PC-9 (cell line): Measurements from ENCODE around the gene LAMB4. TPM values are rescaled to one million over a fixed set of nuclear protein-coding genes. Genes with fewer than 3 reads are reported as not detected.

Experiments
- BruUV-seq: library from RNA; stranded (reverse); fragments of 400-500 nt; replicated peaks from 2 replicates; lab custom pipeline; 2021; lab: Mats Ljungman, UMichigan
- CTCF ChIA-PET: fragments of 300-600 bp; sonication (Branson Sonifier 250); formaldehyde crosslinking; loops from one replicate; lab custom pipeline; 2022; ENCODE audit warnings: antibody characterized with exemption; lab: Charles Lee
- POLR2A ChIA-PET: fragments of 300-600 bp; sonication (Branson Sonifier 250); formaldehyde crosslinking; loops from one replicate; lab custom pipeline; 2022; ENCODE audit warnings: antibody characterized with exemption; ENCODE audit not compliant: unreplicated experiment; lab: Charles Lee
- DNase-seq, 2 experiments: peaks; one replicate each; pipeline versions ENCODE4 v3.0.0 to v3.0.0-alpha.2; 2015 to 2022; ENCODE audit warnings: mixed read lengths in 1 of 2
- H2AFZ ChIP-seq: fragments of 200-600 bp; sonication (generic); 2 replicates; pipeline ENCODE4 v1.8.1; 2017; ENCODE audit warnings: antibody characterized with exemption
- H3F3A ChIP-seq: fragments of 200-600 bp; sonication (generic); 2 replicates; pipeline ENCODE4 v1.8.1; 2017; ENCODE audit warnings: antibody characterized with exemption, mild to moderate bottlenecking, low read depth; ENCODE audit not compliant: insufficient read depth
- H3K27ac ChIP-seq: fragments of 200-600 bp; sonication (generic); 2 replicates; pipeline ENCODE4 v1.6.1; 2016; ENCODE audit warnings: mixed run types
- H3K27me3 ChIP-seq: fragments of 200-600 bp; sonication (generic); 2 replicates; pipeline ENCODE4 v1.6.1; 2016; ENCODE audit warnings: low read depth, mixed run types; ENCODE audit not compliant: insufficient read depth
- H3K36me3 ChIP-seq: fragments of 200-600 bp; sonication (generic); 2 replicates; pipeline ENCODE4 v1.6.1; 2016; ENCODE audit warnings: low read depth, mixed run types
- H3K4me1 ChIP-seq: fragments of 200-600 bp; sonication (generic); replicated peaks from 2 replicates; pipeline ENCODE4 v1.6.1; 2016; ENCODE audit warnings: mixed run types; ENCODE audit not compliant: insufficient read depth
- H3K4me2 ChIP-seq: fragments of 200-600 bp; sonication (generic); 2 replicates; pipeline ENCODE4 v1.6.1; 2017; ENCODE audit warnings: mixed run types
- H3K4me3 ChIP-seq: fragments of 200-600 bp; sonication (generic); 2 replicates; pipeline ENCODE4 v1.6.1; 2016; ENCODE audit warnings: mixed run types
- H3K79me2 ChIP-seq: fragments of 200-600 bp; sonication (generic); 2 replicates; pipeline ENCODE4 v1.6.1; 2017; ENCODE audit warnings: low read depth, mixed run types
- H3K9me2 ChIP-seq: fragments of 200-600 bp; sonication (generic); 2 replicates; pipeline ENCODE4 v1.8.1; 2017; ENCODE audit warnings: mild to moderate bottlenecking; ENCODE audit not compliant: insufficient read depth
- H3K9me3 ChIP-seq: fragments of 200-600 bp; sonication (generic); 2 replicates; pipeline ENCODE4 v1.8.1; 2016; ENCODE audit warnings: low read depth; ENCODE audit not compliant: insufficient read depth
- H4K20me1 ChIP-seq: fragments of 200-600 bp; sonication (generic); 2 replicates; pipeline ENCODE4 v1.8.1; 2017; ENCODE audit not compliant: insufficient read depth
- CTCF ChIP-seq: fragments of 200-600 bp; sonication (generic); conservative IDR thresholded peaks from 2 replicates; pipeline ENCODE4 v1.6.1; 2017; ENCODE audit warnings: mixed run types, antibody characterized with exemption, mild to moderate bottlenecking, moderate library complexity
- EZH2 ChIP-seq: fragments of 200-600 bp; sonication (generic); IDR thresholded peaks from 2 replicates; pipeline ENCODE4 v1.8.0; 2017; ENCODE audit warnings: antibody characterized with exemption, low read depth
- intact Hi-C: fragments of 100-400 bp; cut with micrococcal nuclease; formaldehyde crosslinking; loops from one replicate; pipeline ENCODE4 v1.10.0; 2022; ENCODE audit not compliant: unreplicated experiment
- total RNA-seq: library from RNA; stranded (reverse); gene quantifications from 2 replicates; pipeline ENCODE4 v1.2.3, GENCODE V29; 2021

The LAMB4 gene
- total RNA-seq, 1 experiment from 2014 or later, result 0.83 TPM

GRCh38 chr7:108104324-108104723 lies 25.8 kb downstream of the LAMB4 start:
- H3K4me1 ChIP-seq, result peaks cover 26% of the 10 kb centered on the region
- no peak for DNase-seq
- no peak overlapping the region for H3K4me2 ChIP-seq
- no peak overlapping the region for H2AFZ ChIP-seq
- POLR2A ChIA-PET, result no interaction called here
- H4K20me1 ChIP-seq, result no peaks in the 10 kb centered on the region
- TF ChIP-seq CTCF (no peak), EZH2 (no peak)
- CTCF ChIA-PET, result no interaction called here
- H3K4me3 ChIP-seq, result no peak overlapping the region
- no peaks in the 10 kb centered on the region for H3K9me2 ChIP-seq
- H3K27me3 ChIP-seq, result no peaks in the 10 kb centered on the region
- no peak overlapping the region for H3K27ac ChIP-seq
- H3F3A ChIP-seq, result peaks cover 1% of the 10 kb centered on the region; the same call in 1 of the 2 replicates
- H3K9me3 ChIP-seq, result no peaks in the 10 kb centered on the region
- H3K36me3 ChIP-seq, result no peaks in the 10 kb centered on the region
- intact Hi-C loops, result no loop called here
- no peaks in the 10 kb centered on the region for H3K79me2 ChIP-seq
- BruUV-seq, result no TSS peak

GRCh38 chr7:108103558-108104298 lies 26.4 kb downstream of the LAMB4 start:
- Histone ChIP-seq H3K4me1 (peaks cover 32% of the 10 kb centered on the region), H3K36me3 (no peaks in the 10 kb centered on the region), H3K27me3 (no peaks in the 10 kb centered on the region), H3K9me3 (no peaks in the 10 kb centered on the region), H3F3A (peaks cover 7% of the 10 kb centered on the region; the same call in 1 of the 2 replicates), H3K79me2 (no peaks in the 10 kb centered on the region), H2AFZ (no peak overlapping the region), H4K20me1 (no peaks in the 10 kb centered on the region), H3K9me2 (no peaks in the 10 kb centered on the region), H3K27ac (no peak overlapping the region), H3K4me3 (no peak overlapping the region), H3K4me2 (no peak overlapping the region)
- DNase-seq, result no peak
- intact Hi-C loops, result no loop called here
- TF ChIP-seq EZH2 (no peak), CTCF (no peak)
- BruUV-seq, result no TSS peak
- ChIA-PET POLR2A (no interaction called here), CTCF (no interaction called here)

- ChIA-PET POLR2A (no interaction called here), CTCF (interaction anchor here (0.7 kb wide), 1 partner anchor 415 kb away, joined by 3 read pairs; no protein-coding TSS in a partner anchor)
- DNase-seq, result no peak
- BruUV-seq, result no TSS peak
- H3K27me3 ChIP-seq, result no peaks in the 10 kb centered on the region
- H3F3A ChIP-seq, result peaks cover 8% of the 10 kb centered on the region; the same call in 1 of the 2 replicates
- intact Hi-C loops, result no loop called here
- H3K9me2 ChIP-seq, result no peaks in the 10 kb centered on the region
- no peaks in the 10 kb centered on the region for H3K79me2 ChIP-seq
- no peak overlapping the region for H2AFZ ChIP-seq
- no peak overlapping the region for H3K4me2 ChIP-seq
- H3K4me1 ChIP-seq, result peaks cover 35% of the 10 kb centered on the region
- H4K20me1 ChIP-seq, result no peaks in the 10 kb centered on the region
- no peak overlapping the region for H3K4me3 ChIP-seq
- H3K36me3 ChIP-seq, result no peaks in the 10 kb centered on the region
- H3K9me3 ChIP-seq, result no peaks in the 10 kb centered on the region
- TF ChIP-seq EZH2, result no peak
- TF ChIP-seq CTCF, result no peak
- no peak overlapping the region for H3K27ac ChIP-seq
Measured at GRCh38 chr7:108102671-108103312, 27.4 kb downstream of the LAMB4 start.
